GM18868 (cell line): ENCODE results near the gene CDKAL1.
A peak's percentile ranks its signal among the peaks of the same experiment; 100 is the strongest.
"Not testable (repeated sequence)": the region's sequence is repeated elsewhere in the genome, so short reads cannot be mapped to it uniquely, and the experiment has no call there.

ENCODE experiments used
- ATAC-seq: cut with Tn5 transposase; IDR thresholded peaks from one replicate; pipeline ENCODE4 v1.9.1; 2021; ENCODE audit warnings: mild to moderate bottlenecking, moderate library complexity; ENCODE audit not compliant: unreplicated experiment

CDKAL1 gene

DNA sequence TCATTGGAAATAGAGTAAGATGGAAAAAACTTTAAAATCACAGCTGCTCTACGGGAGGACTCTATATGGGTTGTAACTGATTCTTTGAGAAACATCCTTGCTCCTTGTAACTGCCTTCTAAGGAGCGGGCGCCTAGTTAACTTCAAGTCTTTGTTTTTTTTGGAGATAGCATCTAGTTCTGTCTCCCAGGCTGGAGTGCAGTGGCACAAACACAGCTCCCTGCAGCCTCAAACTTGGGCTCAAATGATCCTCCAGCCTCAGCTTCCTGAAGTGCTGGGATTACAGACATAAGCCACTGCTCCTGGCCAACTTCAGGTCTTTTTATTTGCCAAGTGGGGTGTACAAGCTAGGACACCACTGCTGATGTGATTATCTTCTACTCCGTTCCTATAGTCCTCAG is 552.9 kb downstream of the CDKAL1 start:
- no peak for ATAC-seq

- ATAC-seq, result no peak
Observed at GRCh38 chr6:21091411-21091810, 557.2 kb downstream of the CDKAL1 start.

- ATAC-seq, result not testable (repeated sequence)
Observed at GRCh38 chr6:21092231-21092772, 558.0 kb downstream of the CDKAL1 start.

GRCh38 chr6:21095462-21095861 is 561.2 kb downstream of the CDKAL1 start:
- no peak for ATAC-seq

DNA sequence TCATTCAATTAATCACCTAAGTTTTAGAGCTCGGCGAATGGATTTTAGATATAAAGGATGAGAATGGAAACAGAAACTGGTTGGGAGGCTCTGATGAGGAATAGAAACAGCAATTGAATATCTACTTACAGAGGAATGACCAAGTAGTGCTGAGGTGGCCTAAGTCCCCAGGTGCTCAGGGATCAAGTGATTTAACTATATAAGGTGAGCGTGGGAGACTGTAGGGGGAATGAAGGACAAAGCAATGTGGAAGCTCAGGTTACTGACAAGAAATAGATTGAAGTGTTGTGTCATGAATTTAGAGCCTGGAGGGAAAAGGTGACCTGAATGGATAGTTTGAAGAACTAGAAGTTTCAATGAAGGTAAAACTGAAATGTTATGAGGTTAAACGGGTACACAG is 563.9 kb downstream of the CDKAL1 start:
- no peak for ATAC-seq

DNA sequence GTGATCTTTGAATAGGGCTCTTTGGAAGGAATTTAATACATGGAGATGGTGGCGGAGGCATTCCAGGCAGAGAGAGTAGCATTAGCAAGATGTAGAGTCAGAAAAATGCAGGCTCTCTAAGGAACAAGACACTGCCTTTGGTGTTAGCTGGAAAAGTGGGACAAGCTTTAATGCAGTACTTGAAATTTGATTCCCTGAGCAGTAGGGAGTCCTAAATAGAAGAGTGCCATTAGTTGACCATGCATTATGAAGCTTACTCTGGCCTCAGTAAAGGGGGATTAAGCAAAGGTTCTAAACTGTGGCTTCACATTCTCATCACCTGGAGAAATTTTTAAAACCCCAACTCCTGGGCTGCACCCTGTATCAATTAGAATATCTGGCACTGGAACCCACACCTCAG is 564.5 kb downstream of the CDKAL1 start:
- ATAC-seq, result no peak

DNA sequence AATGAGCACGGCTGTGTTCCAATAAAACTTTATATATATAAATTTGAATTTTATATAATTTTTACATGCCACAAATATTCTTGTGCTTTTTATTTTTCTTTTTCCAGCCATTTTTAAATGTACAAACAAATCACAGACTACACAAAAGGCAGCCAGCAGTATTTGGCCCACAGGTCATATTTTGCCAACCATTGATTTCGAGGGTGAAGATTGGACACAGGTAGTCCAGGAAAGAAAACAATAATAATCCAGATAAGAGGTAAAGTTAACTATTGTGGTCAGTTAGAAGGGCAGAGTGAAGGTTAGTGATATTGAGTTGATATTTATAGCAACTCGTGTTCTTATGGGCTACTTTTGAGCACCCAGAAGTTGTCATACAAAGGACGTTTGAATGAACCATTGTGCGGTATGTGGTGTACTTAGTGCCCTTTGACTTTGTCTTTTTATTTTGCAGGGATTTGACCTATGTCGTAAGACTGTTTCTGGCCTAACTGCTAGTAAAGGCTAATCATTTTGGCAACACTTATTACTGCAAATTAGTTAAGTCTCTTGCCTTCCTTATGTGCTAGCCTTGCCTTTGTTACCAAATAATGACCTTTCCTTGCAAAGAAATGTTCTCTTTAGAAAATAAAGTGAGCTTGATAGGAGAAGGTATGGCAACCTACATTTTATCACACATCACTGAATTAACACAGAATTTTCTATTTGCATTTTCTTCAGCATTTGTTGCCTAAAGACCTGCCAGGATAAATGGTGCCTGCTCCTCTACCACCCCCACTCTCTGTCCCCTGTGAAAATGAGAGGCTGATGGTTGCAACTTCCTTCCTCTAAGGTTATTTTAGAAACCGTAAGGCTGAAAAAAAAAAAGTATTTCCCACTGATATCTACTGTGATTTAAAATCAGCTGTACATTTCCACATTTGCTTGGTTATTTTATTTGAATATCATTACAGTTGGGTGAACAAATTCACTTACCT is 565.4 kb downstream of the CDKAL1 start:
- ATAC-seq, result peak; percentile 41

GRCh38 chr6:21100991-21101390 is 566.7 kb downstream of the CDKAL1 start:
- no peak for ATAC-seq

DNA sequence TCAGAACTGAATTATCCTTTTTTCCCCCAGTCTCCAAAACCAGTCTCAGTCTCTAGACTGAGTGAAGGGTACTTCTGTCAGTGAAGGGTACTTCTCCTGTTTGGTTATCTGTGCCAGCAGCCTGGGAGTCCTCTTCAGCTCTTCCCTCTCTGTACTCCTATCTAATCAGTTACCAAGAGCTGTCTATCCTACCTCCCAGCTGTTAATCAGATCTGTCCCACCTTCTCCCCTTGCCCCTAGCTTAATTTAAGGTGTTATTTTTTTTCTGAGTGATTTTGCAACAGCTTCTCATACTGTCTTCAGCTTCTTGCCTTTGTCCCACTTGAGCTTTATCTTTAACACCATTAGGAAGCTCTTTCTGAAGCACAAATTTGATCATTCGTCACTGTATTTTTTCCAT is 567.4 kb downstream of the CDKAL1 start:
- no peak for ATAC-seq

- ATAC-seq, result no peak
Observed at GRCh38 chr6:21102201-21102600, 567.9 kb downstream of the CDKAL1 start.

DNA sequence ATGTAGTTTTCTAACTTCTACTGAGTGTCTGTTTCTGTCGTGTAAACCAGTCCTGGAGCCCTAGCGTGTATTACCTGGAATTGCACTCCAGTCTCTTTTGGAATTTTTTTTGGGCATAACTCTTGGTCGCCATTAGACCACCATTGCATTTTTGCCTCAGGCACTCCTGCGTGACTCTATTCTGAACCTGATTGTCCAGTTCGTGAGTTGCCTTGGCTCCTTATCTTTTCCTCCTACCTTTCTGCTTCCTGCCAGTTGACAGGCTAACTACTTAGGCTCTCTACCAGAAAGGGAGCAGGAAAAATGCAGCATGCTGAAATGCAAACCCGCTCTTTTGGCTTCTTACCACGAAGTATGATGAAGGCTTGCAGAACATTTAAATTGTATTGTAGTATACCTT is 568.4 kb downstream of the CDKAL1 start:
- ATAC-seq, result no peak

GRCh38 chr6:21103626-21104224 is 569.5 kb downstream of the CDKAL1 start:
- ATAC-seq, result no peak

DNA sequence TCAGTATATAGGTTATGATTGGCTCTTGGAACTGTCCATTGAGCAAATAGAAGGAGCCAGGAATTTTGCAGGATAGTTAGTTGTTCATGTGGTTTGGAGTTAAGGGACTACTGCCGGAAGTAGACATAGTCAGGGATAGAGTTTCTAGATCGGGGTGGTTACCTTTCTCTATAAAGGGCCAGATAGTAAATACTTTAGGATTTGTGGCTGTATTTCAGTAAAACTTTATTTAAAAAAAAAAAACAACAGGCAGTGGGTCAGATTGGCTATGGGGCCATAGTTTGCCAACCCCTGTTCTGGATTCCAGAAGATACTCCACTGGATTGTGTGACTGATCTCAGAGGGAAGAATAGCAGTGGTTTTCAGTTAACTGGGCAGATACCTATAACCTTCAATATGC is 570.0 kb downstream of the CDKAL1 start:
- no peak for ATAC-seq

DNA sequence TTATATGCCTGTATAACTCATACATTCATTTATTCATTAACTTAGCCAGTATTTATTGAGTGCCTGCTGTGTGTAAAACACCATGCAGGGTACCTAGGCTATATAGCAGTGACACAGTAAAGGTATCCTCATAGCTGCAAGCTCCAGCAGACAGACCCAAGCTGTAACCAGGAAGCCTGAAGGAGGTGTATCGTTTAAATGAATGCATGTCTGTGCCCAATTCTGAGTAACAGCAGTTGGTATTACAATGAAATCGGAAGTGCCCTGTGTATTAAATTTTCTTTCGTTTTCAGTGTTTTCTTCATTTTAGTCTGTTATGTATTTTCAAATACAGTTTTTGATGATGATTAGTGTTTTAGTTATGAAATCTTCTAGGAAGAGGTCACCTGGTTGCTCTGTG is 573.5 kb downstream of the CDKAL1 start:
- ATAC-seq, result no peak

DNA sequence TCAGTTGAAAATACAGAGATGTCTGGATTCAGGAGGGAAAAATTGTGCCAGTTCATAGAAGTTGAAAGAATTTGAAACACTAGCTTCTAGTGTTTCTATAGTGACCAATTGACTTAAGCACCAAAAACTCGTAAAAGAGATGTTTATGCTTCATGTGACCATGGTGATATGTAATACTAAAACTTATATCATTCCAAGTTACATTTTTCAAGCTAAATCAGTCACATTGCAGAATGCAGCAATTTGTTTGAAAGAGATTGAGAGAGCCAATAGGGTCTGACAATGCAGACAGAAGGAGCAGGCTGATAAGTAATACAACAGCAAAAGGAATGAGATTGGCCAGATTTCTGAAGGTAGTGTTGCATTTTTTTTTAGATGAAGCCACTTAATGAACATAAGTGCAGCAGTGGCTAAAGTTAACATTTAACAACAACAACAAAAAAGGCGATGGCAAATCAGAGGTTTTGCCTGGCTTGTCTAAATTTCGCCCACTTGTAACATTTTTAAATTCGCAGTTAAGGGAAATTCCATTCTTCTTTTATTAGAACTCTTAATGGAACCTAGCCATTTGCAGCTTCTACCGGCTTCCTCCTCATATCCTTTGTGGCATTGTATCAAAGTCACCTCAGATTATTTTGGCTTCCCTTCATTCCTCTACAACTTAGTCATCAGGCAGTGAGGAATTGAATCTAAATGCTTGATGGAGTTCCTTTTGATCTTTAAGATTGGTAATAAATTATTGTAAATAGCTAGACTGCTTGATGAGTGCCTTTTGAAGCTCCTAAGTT is 575.3 kb downstream of the CDKAL1 start:
- no peak for ATAC-seq

GRCh38 chr6:21110684-21111083 is 576.4 kb downstream of the CDKAL1 start:
- no peak for ATAC-seq

GRCh38 chr6:21111093-21111725 is 577.0 kb downstream of the CDKAL1 start:
- no peak for ATAC-seq

GRCh38 chr6:21115111-21115510 is 580.9 kb downstream of the CDKAL1 start:
- ATAC-seq, result no peak

- ATAC-seq, result no peak
Observed at GRCh38 chr6:21116736-21117135, 582.5 kb downstream of the CDKAL1 start.

- no peak for ATAC-seq
Observed at GRCh38 chr6:21118216-21118780, 584.0 kb downstream of the CDKAL1 start.
